GM12874 (cell line): ENCODE measurements around the gene MRPL36.

Source experiments
- TF ChIP-seq, protein P1 (sequence below): IDR thresholded peaks from 2 replicates; pipeline ENCODE4 v1.5.1; 2011; ENCODE audit warnings: low read depth, mild to moderate bottlenecking, control low read depth, low read length, moderate library complexity; ENCODE audit not compliant: insufficient read depth

MRPL36 gene

GRCh38 chr5:1783216-1783554, 16.5 kb downstream of the MRPL36 start:
- TF ChIP-seq, protein P1, sequence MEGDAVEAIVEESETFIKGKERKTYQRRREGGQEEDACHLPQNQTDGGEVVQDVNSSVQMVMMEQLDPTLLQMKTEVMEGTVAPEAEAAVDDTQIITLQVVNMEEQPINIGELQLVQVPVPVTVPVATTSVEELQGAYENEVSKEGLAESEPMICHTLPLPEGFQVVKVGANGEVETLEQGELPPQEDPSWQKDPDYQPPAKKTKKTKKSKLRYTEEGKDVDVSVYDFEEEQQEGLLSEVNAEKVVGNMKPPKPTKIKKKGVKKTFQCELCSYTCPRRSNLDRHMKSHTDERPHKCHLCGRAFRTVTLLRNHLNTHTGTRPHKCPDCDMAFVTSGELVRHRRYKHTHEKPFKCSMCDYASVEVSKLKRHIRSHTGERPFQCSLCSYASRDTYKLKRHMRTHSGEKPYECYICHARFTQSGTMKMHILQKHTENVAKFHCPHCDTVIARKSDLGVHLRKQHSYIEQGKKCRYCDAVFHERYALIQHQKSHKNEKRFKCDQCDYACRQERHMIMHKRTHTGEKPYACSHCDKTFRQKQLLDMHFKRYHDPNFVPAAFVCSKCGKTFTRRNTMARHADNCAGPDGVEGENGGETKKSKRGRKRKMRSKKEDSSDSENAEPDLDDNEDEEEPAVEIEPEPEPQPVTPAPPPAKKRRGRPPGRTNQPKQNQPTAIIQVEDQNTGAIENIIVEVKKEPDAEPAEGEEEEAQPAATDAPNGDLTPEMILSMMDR = no peak

GRCh38 chr5:1782385-1783215, 17.0 kb downstream of the MRPL36 start:
- TF ChIP-seq, protein P1 = no peak

DNA sequence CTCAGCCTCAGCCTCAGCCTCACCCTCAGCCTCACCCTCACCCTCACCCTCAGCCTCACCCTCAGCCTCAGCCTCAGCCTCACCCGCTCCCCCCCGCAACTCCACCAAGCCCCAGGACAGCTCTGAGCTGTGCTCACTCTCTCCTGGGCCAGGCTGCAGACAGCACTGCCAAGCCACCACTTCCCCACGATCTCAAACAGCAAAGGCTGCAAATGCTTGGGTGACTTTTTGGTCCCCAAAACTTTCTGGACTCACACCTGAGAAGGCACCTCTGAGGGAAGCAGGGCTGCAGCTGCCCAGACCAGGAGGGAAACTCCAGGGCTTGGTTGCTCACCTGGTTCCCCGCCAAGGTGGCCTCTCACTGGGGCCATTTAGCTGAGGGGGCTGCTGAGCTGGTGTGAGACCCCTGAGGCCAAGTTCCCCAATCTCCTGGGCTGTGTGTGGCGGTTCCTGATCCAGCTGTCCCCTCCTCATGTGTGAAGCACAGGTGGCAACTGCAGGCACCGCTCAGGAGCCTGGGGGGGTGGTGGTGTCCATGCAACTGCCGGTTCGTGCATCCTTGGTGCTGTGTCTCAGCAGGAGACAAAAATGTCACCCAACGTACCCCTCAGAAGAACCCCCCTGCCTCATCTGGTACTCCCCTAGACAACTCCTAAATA, 17.8 kb downstream of the MRPL36 start:
- TF ChIP-seq, protein P1 = no peak

- TF ChIP-seq, protein P1 = no peak
Observed at GRCh38 chr5:1781107-1781506, 18.5 kb downstream of the MRPL36 start.

- TF ChIP-seq, protein P1 = no peak
Observed at GRCh38 chr5:1780614-1780930, 19.1 kb downstream of the MRPL36 start.

GRCh38 chr5:1779782-1780613, 19.6 kb downstream of the MRPL36 start:
- TF ChIP-seq, protein P1 = no peak

GRCh38 chr5:1779021-1779680, 20.5 kb downstream of the MRPL36 start:
- TF ChIP-seq, protein P1 = no peak
